Measurements from ENCODE around the gene TMEM69. TPM values are rescaled to one million over a fixed set of nuclear protein-coding genes. Genes with fewer than 3 reads are reported as not detected.
"Not testable (repeated sequence)": the region's sequence is repeated elsewhere in the genome, so short reads cannot be mapped to it uniquely, and the experiment has no call there.

The TMEM69 gene
- total and polyA plus RNA-seq, 8 donors: 17.6 to 57.0 (median 43.2) TPM

GRCh38 chr1:45721207-45721606, 33.2 kb downstream of the TMEM69 start:
- intact Hi-C loops (cut with DNase I): no loop called here
- no peak overlapping the region for H3K27ac ChIP-seq
- no peaks in the 10 kb centered on the region for H3K9me3 ChIP-seq
- no peaks in the 10 kb centered on the region for H3K27me3 ChIP-seq
- TF ChIP-seq CTCF (IDR thresholded peaks at IDR 0.05): no peak
- no peak for ATAC-seq
- H3K36me3 ChIP-seq: peaks cover 0 to 5% of the 10 kb centered on the region in 2 donors
- peaks cover 0 to 16% of the 10 kb centered on the region in 2 donors for H3K4me1 ChIP-seq
- no peak for DNase-seq
- no peak overlapping the region for H3K4me3 ChIP-seq

- Histone ChIP-seq H3K4me3 (no peak overlapping the region), H3K9me3 (no peaks in the 10 kb centered on the region), H3K4me1 (peaks cover 0 to 16% of the 10 kb centered on the region in 2 donors), H3K27ac (no peak overlapping the region), H3K36me3 (no peaks in the 10 kb centered on the region), H3K27me3 (no peaks in the 10 kb centered on the region)
- DNase-seq (no peak), ATAC-seq (peak; percentile 49)
- intact Hi-C loops (cut with DNase I): no loop called here
- no peak for TF ChIP-seq CTCF (IDR thresholded peaks at IDR 0.05)
Measured at GRCh38 chr1:45722809-45723208, 34.8 kb downstream of the TMEM69 start.

GRCh38 chr1:45723248-45723930, 35.4 kb downstream of the TMEM69 start:
- no peaks in the 10 kb centered on the region for H3K36me3 ChIP-seq
- H3K27ac ChIP-seq: no peak overlapping the region
- H3K4me1 ChIP-seq: peaks cover 0 to 16% of the 10 kb centered on the region in 2 donors
- no peaks in the 10 kb centered on the region for H3K27me3 ChIP-seq
- no peaks in the 10 kb centered on the region for H3K9me3 ChIP-seq
- TF ChIP-seq CTCF (IDR thresholded peaks at IDR 0.05): no peak
- DNase-seq (no peak), ATAC-seq (no peak)
- H3K4me3 ChIP-seq: no peak overlapping the region
- intact Hi-C loops (cut with DNase I): no loop called here

- H3K36me3 ChIP-seq; DNase-seq; H3K27ac ChIP-seq; ATAC-seq; H3K27me3 ChIP-seq; H3K4me3 ChIP-seq; intact Hi-C loops (cut with DNase I); H3K9me3 ChIP-seq: not testable (repeated sequence)
- H3K4me1 ChIP-seq: peaks cover 0 to 16% of the 10 kb centered on the region in 2 donors
Measured at GRCh38 chr1:45726007-45726406, 38.0 kb downstream of the TMEM69 start.

DNA sequence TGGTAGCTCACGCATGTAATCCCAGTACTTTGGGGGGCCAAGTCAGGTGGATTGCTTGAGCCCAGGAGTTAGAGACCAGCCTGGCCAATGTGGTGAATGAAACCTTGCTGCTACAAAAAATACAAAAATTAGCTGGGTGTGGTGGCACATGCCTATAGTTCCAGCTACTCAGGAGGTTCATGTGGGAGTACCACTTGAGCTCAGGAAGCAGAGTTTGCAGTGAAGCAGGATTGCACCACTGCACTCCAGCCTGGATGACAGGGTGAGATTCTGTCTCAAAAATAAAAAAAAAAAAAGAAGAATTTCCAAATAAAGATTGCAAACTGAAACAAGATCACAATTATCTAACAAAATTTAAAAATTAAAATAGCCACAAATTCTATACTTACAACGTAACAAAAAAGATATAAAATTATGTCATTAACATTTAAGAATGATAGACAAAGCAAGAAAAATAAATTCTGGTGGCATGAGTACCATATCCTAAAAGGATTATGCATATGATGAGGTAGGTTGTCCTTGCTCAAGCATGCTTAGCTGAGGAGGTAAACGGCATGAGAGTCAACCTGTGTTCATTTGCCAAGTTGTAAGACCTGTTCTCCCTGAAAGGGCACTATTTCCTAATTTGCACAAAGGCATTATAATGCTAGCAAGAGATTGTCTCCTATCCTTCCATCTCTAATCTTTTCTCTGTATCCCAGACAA, 42.2 kb downstream of the TMEM69 start:
- intact Hi-C loops (cut with DNase I): no loop called here
- peak overlapping the region in 1 of 2 donors; percentile 21 for H3K27ac ChIP-seq
- H3K9me3 ChIP-seq: no peaks in the 10 kb centered on the region
- no peaks in the 10 kb centered on the region for H3K27me3 ChIP-seq
- no peak for TF ChIP-seq CTCF (IDR thresholded peaks at IDR 0.05)
- ATAC-seq (peak; percentile 94), DNase-seq (peak in 3 of 4 donors; percentile 6 to 48 (median 46))
- peaks cover 0 to 4% of the 10 kb centered on the region in 2 donors for H3K36me3 ChIP-seq
- no peaks in the 10 kb centered on the region for H3K4me1 ChIP-seq
- no peak overlapping the region for H3K4me3 ChIP-seq
